Motor neuron (in vitro differentiated cells): ENCODE results near the gene RAB27B. TPM values are rescaled to one million over a fixed set of nuclear protein-coding genes. Genes with fewer than 3 reads are reported as not detected.
"Not testable (repeated sequence)": the region's sequence is repeated elsewhere in the genome, so short reads cannot be mapped to it uniquely, and the experiment has no call there.

Experiments used
- ATAC-seq, 8 experiments: fragments of 200-7000 bp; cut with Tn5 transposase; replicated peaks in 6 of 8; 2 replicates each; pipeline ENCODE4 v1.8.0; 2021; ENCODE audit warnings: mild to moderate bottlenecking in 8 of 8, moderate library complexity in 8 of 8
- H3K27ac ChIP-seq, 2 donors: fragments of 250-450 bp; sonication (Bioruptor Pico); 2 replicates each; pipeline ENCODE4 v1.9.0; 2021; ENCODE audit warnings: antibody characterized with exemption in 2 of 2, mild to moderate bottlenecking in 2 of 2, moderate library complexity in 1 of 2
- H3K4me1 ChIP-seq, 2 donors: fragments of 250-450 bp; sonication (Bioruptor Pico); replicated peaks in 1 of 2; 2 replicates each; pipeline ENCODE4 v1.6.1; 2021; ENCODE audit warnings: antibody characterized with exemption in 2 of 2, mild to moderate bottlenecking in 2 of 2, moderate library complexity in 1 of 2
- H3K4me3 ChIP-seq, 5 donors: fragments of 250-450 bp; sonication (Bioruptor Pico); 2 replicates each; pipeline ENCODE4 v1.9.0; 2021; ENCODE audit warnings: antibody characterized with exemption in 5 of 5, mild to moderate bottlenecking in 5 of 5, moderate library complexity in 4 of 5
- WGBS, 10 experiments: fragments of 450-650 bp; shearing (Covaris generic); methylation state at CpG; one replicate each; pipeline ENCODE4 v1.0.0; 2022; 5-methylcytosine and 5-hydroxymethylcytosine counted together
- in situ Hi-C, 9 experiments: fragments of 400-800 bp; cut with MboI; loops; one replicate each; pipeline ENCODE4 v1.15.0; 2021; ENCODE audit warnings: low sequenced_read_pairs in 9 of 9, low pct_unique_long_range_greater_than_20kb in 2 of 9; ENCODE audit not compliant: unreplicated experiment in 9 of 9
- total RNA-seq, 8 experiments: library from RNA; unstranded; fragments of 300-600 nt; gene quantifications; 2 replicates each; pipeline versions ENCODE4 v1.2.3 to v1.2.4, GENCODE V29; 2022

RAB27B gene
- total RNA-seq, 8 experiments from 2014 or later: 0.03 to 8.5 (median 3.0) TPM

- Histone ChIP-seq H3K27ac (no peak overlapping the region), H3K4me1 (no peaks in the 10 kb centered on the region), H3K4me3 (no peak overlapping the region)
- no peak for ATAC-seq
- in situ Hi-C loops: no loop called here
- WGBS, 10 experiments: 0 to 100% (median 36%) methylated on average over 1 to 2 of the region's 2 CpGs; no CpG with 5 or more reads in 3 of the 10 experiments
Observed at GRCh38 chr18:54802178-54802577, 26.1 kb upstream of the RAB27B start.

DNA sequence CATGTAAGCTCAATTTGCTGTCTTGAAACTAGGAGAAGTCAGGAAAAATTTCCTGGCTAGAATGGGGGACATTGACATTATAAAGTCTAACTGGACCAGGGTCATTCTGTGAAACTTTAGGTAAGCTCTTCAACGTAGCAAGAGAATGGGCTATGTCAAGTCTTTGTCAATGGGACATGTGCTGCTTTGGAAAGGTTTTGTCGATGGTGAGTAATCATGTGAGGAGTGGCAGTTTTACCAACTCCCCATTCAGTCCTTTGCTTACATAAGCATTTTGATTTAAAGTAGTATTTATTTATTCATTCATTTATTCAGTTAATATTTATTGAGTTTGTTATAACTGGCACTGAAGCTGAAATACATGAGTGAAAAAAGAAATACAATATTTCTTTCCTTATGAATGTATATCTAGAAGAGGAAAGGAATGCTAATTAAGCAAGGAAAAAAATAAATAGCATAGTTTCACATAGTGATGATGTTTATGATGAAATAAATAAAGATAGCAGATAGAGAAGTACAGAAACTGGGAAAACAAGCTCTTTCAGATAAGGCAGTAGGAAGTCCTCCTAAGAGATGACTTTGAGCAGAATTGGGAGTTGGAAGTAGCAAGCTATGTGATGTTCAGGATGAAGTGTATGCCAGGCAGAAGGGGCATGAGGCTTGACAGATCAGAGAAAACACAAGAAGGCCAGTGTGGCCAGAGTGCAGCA is 25.4 kb upstream of the RAB27B start:
- no peak overlapping the region for H3K4me3 ChIP-seq
- WGBS, 10 experiments: 50 to 86% (median 73%) methylated on average over 1 to 2 of the region's 2 CpGs; no CpG with 5 or more reads in 1 of the 10 experiments
- ATAC-seq: no peak

DNA sequence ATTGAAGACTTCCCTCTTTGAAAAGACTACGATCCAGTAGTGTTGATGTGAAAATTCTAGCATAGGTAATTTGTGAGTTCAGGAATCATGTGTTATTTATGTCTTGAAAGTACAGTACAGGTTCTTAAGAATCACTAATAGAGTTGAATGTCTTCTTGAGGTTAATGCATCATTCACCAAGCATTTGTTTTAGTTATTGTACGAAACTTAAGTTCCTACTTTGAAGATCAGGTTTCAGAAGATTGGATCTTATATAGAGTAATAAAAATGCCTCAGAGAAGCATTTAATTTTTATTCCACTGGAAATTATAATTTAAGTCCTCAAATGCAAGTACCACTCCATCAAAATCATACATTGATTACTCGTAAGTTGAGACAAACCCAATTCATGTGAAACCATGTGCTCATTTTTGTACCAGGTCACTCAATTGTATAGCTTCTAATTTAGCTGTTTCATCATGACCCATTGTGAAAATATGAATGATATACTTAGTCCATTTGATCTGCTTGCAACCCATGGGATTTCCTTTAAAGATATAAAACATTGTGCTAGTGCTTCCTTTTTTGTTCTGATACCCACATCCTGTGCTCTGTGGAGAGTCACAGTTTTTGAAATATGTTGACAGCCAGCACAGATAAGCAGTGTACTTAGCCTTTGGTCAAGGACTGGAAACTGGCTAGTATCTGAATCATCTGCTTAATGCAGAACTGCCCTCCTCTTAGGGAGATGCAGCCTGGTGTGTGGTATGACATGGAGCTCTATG is 22.5 kb upstream of the RAB27B start:
- peak in 7 of 8 experiments; percentile 22 to 78 (median 52) for ATAC-seq
- Histone ChIP-seq H3K4me3 (no peak overlapping the region), H3K4me1 (no peaks in the 10 kb centered on the region), H3K27ac (no peak overlapping the region)
- 28 to 95% (median 74%) methylated on average over 2 to 3 of the region's 3 CpGs for WGBS, 10 experiments
- in situ Hi-C loops: no loop called here

More for the DNA sequence above, 25.4 kb upstream of the RAB27B start:
- no peak overlapping the region for H3K27ac ChIP-seq
- no peaks in the 10 kb centered on the region for H3K4me1 ChIP-seq
- in situ Hi-C loops: no loop called here

DNA sequence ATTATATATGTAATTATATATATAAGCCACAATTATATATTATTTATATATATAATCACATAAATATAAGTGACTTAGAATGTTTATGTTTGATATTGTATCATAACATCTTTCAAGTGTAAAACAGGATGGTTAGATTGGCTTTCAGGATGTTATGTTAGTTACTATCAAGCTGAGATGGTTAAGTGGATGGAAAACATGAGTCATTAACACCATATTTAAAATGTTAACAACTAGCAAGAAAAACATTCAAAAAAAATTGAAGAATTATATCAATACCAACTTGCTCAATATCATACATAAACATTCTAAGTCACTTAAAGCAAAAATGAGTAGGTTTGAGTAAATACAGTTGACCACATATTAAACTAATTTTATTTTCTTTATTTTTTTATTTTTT is 21.8 kb upstream of the RAB27B start:
- Histone ChIP-seq H3K4me1 (no peaks in the 10 kb centered on the region), H3K27ac (no peak overlapping the region), H3K4me3 (no peak overlapping the region)
- ATAC-seq: no peak
- in situ Hi-C loops: no loop called here

GRCh38 chr18:54807303-54807702 is 21.0 kb upstream of the RAB27B start:
- Histone ChIP-seq H3K4me3 (no peak overlapping the region), H3K4me1 (no peaks in the 10 kb centered on the region), H3K27ac (no peak overlapping the region)
- 38 to 100% (median 90%) methylated on average over 1 to 2 of the region's 2 CpGs; no CpG with 5 or more reads in 2 of the 10 experiments for WGBS, 10 experiments
- in situ Hi-C loops: no loop called here
- no peak for ATAC-seq

DNA sequence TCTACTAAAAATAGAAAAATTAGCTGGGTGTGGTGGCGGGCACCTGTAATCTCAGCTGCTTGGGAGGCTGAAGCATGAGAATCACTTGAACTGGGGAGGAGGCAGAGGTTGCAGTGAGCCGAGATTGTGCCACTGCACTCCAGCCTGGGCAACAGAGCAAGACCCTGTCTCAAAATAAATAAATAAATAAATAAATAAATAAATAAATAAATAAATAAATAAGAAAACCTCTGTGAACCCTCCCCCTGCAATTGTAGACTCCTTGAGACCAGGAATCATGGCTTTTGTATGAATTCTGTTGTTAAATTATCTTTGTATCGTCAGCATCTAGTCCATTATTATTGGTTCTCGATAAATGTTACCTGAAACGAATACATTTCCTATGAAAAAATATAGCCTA is 17.6 kb upstream of the RAB27B start:
- H3K27ac ChIP-seq, in situ Hi-C loops: not testable (repeated sequence)
- 70 to 100% (median 92%) methylated on average over 1 to 4 of the region's 5 CpGs for WGBS, 10 experiments

GRCh38 chr18:54812885-54813284 is 15.4 kb upstream of the RAB27B start:
- in situ Hi-C loops: no loop called here
- H3K27ac ChIP-seq: no peak overlapping the region
- ATAC-seq: no peak
- no peak overlapping the region for H3K4me3 ChIP-seq
- 50 to 100% (median 94%) methylated on average over 1 to 2 of the region's 2 CpGs; no CpG with 5 or more reads in 2 of the 10 experiments for WGBS, 10 experiments
- H3K4me1 ChIP-seq: peaks cover 0 to 3% of the 10 kb centered on the region in 2 donors

More for the DNA sequence above, 17.6 kb upstream of the RAB27B start:
- not testable (repeated sequence) for H3K4me3 ChIP-seq, ATAC-seq, H3K4me1 ChIP-seq

- Histone ChIP-seq H3K27ac (no peak overlapping the region), H3K4me3 (no peak overlapping the region), H3K4me1 (peaks cover 0 to 3% of the 10 kb centered on the region in 2 donors)
- in situ Hi-C loops: no loop called here
- no peak for ATAC-seq
- WGBS, 10 experiments: 86 to 100% (median 89%) methylated on average over 1 of the region's 1 CpG; no CpG with 5 or more reads in 7 of the 10 experiments
Observed at GRCh38 chr18:54813305-54813704, 15.0 kb upstream of the RAB27B start.

- in situ Hi-C loops: no loop called here
- H3K4me1 ChIP-seq: peaks cover 0 to 3% of the 10 kb centered on the region in 2 donors
- no peak overlapping the region for H3K27ac ChIP-seq
- WGBS, 10 experiments: 0 to 63% (median 27%) methylated on average over 1 of the region's 1 CpG; no CpG with 5 or more reads in 2 of the 10 experiments
- peak in 3 of 8 experiments; percentile 20 to 56 (median 42) for ATAC-seq
- H3K4me3 ChIP-seq: no peak overlapping the region
Observed at GRCh38 chr18:54813977-54814565, 14.2 kb upstream of the RAB27B start.

GRCh38 chr18:54815086-54815485 is 13.2 kb upstream of the RAB27B start:
- Histone ChIP-seq H3K4me3 (no peak overlapping the region), H3K27ac (no peak overlapping the region), H3K4me1 (peaks cover 0 to 3% of the 10 kb centered on the region in 2 donors)
- 8 to 90% (median 67%) methylated on average over 1 to 2 of the region's 2 CpGs; no CpG with 5 or more reads in 1 of the 10 experiments for WGBS, 10 experiments
- in situ Hi-C loops: no loop called here
- no peak for ATAC-seq

DNA sequence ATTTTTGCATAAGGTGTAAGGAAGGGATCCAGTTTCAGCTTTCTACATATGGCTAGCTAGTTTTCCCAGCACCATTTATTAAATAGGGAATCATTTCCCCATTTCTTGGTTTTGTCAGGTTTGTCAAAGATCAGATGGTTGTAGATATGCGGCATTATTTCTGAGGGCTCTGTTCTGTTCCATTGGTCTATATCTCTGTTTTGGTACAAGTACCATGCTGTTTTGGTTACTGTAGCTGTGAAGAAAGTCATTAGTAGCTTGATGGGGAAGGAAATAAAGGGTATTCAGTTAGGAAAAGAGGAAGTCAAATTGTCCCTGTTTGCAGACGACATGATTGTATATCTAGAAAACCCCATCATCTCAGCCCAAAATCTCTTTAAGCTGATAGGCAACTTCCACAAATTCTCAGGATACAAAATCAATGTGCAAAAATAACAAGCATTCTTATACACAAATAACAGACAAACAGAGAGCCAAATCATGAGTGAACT is 7.4 kb upstream of the RAB27B start:
- in situ Hi-C loops, ATAC-seq, H3K4me3 ChIP-seq, H3K4me1 ChIP-seq, H3K27ac ChIP-seq: not testable (repeated sequence)
- 100% methylated on average over 1 to 2 of the region's 2 CpGs; no CpG with 5 or more reads in 8 of the 10 experiments for WGBS, 10 experiments

DNA sequence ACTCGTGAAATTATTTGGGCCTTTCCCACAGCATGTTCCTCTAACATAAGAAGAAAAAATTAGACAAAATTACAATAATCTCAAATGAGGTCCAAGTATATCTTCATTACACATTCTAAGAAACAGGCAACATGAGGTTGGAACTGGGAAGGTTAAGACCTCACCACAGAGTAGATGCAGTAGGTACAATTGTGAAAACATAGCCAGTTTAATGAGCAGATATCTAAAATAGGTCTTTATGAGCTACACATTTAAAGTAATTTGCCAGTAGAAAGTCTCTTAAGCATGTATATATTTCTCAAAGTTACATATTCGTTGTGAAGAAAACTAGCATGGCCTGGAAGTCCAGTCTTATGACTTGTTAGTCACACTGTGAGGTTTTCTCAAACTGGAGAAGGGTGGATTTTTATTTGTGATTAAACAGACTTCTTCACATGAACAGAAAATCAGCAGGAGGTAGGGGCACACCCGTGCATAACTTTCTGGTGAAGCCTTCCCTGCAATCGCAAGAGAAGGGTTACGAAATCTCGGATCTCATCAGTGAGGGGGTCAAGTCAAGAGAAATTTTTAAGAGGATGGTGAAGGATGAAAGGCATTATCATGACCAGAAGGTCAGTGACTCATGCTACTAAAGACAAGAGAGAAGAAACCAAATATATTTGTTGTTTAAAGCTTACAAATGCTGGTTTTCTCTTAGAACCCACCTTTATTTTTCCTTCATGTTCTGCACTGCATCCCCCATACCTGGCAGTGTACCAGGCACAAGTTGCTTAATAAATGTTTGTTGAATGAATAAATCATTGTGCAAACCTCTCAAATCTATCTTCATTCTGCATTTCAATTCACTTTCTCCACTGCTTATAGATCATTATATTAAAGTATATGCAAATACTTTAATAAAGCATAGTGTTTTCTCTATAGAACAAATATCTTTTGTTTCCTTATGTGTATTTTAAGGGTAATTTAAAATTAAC is 5.1 kb upstream of the RAB27B start:
- no peak overlapping the region for H3K27ac ChIP-seq

More for the DNA sequence above, 5.1 kb upstream of the RAB27B start:
- 0 to 96% (median 72%) methylated on average over 1 to 6 of the region's 6 CpGs for WGBS, 10 experiments
- Histone ChIP-seq H3K4me1 (peaks cover 0 to 5% of the 10 kb centered on the region in 2 donors), H3K4me3 (no peak overlapping the region)
- in situ Hi-C loops: no loop called here
- peak in 2 of 8 experiments; percentile 94 to 95 for ATAC-seq
